IPS DF 19.7 (cell line): Measurements from ENCODE around the gene FRY.
A peak's percentile ranks its signal among the peaks of the same experiment; 100 is the strongest.
"Not testable (repeated sequence)": the region's sequence is repeated elsewhere in the genome, so short reads cannot be mapped to it uniquely, and the experiment has no call there.

ENCODE experiments used
- DNase-seq: peaks from one replicate; pipeline ENCODE4 v3.0.0-alpha.2; 2013; ENCODE audit warnings: low read depth, low spot score

The FRY gene

DNA sequence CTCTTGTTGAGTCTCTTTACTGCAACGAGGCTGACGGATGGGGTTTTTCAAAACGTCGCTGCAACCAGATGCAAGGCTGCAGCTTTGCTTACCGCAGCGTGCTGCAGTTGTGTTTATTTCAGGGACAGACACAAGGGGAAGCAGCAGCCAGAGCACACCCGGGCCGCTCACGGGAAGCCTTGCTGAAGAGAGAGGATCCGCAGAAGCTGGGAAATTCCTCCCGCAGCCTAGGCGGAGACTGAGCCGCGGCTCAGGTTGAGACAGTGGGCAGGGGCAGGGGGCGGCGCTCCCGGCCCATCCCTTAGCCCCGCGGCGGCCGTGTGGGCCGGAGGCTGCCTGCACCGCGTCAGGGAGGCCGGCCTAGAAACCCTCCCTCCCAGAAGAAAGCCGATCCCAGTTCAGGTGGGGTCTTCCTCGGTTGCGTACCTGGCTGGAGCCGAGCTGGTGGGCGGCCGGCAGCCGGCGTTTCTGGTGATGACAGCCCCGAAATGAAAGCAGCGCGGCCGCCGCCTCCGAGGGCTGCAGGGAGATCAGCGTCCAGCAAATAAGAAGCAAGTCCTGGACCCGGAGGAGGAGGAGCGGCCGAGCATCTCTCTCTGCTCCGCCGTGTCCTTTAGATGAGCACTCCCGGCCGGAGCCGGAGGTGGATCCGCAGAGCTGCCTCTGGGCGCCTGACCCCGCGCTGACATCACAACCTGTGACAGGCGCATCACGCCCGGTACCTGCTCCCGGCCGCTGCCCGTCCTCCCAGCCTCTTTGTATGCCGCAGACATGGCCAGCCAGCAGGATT is at the start of gene FRY:
Gene FRY, plus strand, starts transcription at position 750 of the 790 bp plus-strand sequence. Its CDS starts 22 bp downstream, at position 772.
- no peak for DNase-seq

DNA sequence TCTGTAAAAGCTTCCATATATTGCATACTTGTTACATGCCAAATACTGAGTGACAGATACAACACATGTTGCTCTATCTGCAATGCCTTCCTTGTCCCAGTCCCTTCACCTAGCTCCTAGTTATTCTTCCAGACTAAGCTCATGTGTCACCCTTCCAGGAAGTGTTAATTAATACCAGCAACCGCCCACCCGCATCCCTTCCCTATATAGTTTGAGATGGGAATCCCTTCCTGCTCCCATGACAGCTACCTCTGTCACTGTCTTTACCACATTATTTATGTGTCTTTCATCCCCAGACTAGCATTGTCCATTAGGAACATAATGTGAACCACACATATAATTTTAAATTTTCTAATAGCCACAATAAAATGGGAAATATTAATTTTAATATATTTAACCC is 49.5 kb upstream of the FRY start:
- DNase-seq = no peak

DNA sequence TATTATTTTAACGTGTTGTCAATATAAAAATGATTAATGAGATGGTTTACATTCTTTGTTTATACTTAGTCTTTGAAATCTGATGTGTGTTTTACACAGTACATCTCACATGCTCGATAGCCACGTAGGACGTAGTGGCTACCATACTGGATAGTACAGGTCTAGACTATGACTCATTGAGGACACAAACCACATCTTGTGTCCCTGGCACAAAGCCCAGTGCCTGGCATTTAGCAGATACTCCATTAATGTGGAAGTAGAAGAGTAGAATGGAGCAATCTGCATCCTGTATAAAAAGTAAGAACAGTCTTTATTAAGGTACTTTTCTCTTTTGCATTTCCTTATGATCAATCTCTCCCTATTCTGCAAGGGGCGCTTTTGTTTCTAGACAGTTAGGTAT is 49.0 kb upstream of the FRY start:
- no peak for DNase-seq

DNA sequence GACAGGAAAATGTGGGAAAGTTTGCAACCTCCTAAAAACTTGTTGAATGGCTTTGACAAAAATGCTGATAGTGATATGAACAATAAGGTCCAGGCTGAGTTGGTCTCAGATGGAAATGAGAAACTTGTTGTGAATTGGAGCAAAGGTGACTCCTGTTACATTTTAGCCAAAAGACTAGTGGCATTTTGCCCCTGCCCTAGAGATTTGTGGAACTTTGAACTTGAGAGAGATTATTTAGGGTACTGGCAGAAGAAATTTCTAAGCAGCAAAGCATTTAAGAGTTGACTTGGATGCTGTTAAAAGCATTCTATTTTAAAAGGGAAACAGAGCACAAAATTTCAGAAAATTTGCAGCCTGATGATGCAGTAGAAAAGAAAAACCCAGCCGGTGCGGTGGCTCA is 47.9 kb upstream of the FRY start:
- not testable (repeated sequence) for DNase-seq

DNA sequence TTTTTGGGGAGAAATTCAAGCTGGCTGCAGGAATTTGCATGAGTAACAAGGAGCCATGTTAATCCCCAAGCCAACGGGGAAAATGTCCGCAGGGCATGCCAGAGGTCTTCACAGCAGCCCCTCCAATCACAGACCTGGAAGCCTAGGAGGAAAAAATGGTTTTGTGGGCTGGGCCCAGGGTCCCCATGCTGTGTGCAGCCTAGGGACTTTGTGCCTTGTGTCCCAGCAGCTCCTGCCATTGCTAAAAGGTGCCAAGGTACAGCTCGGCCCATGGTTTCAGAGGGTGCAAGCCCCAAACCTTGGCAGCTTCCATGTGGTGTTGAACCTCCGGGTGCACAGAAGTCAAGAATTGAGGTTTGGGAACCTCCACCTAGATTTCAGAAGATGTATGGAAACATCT is 47.2 kb upstream of the FRY start:
- not testable (repeated sequence) for DNase-seq

DNA sequence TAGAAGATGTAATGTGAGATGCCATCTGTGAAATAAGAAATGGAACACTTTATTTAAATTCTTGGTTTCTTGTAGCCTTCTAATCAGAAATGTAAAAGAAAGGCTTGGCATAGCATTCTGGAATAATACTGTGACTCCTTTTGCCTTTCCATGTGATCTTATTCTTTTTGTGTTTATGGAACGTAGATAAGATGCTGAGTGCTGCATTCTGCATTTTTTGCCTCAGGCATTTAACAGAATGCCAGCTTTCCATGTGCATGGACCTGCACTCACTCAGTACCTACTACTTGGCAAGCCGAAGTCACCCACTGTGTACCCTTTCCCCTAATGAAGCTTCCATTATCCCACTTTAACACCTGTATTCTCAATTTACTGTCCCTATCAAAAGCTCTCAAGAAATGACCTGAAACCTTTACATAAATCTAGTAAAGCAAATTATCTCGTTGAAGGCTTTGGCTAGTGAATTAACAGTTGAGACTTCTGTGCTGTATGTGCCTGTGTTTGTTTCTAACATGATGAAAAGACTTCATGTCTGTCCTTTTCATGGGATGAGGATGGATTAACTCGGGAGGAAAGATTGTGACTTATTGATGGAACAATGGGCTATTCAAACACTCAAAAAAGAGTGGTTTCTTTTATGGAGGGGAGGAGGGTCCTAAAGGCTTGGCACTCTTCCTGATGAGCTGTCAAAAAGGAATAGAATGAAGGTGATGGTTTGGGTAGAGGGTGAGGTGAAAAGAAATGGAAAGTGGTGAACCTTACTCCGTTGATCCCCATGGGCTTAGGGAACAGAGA is 44.7 kb upstream of the FRY start:
- no peak for DNase-seq

DNA sequence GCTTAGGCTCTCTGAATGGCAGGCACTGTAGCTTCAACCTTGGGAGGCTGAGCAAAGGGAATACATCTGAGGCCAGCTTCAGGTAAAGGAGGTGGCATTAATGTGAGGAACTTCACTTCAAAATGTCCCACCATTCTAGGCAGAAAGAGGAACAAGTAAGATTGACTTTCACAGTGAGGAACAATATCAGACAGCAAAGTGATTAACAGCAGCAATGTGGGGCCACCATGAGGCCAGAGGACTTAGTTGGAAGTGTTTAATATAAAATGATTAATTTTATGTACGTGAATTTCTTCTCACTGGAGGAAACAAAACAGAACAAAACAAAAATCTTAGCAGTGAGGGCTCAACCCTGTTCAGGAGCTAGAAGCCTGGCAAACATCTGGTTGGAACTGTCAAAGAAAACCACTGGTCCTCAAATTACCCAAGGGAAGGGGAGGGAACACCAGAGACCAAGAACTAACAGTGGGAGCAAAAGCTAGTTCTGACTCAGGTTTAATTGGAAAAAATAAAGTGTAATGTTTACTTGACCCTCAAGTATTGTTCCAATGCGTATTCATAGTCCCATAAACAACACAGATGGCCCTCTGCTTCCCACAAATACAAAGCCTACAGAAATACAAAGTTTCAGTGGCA is 43.9 kb upstream of the FRY start:
- no peak for DNase-seq

DNA sequence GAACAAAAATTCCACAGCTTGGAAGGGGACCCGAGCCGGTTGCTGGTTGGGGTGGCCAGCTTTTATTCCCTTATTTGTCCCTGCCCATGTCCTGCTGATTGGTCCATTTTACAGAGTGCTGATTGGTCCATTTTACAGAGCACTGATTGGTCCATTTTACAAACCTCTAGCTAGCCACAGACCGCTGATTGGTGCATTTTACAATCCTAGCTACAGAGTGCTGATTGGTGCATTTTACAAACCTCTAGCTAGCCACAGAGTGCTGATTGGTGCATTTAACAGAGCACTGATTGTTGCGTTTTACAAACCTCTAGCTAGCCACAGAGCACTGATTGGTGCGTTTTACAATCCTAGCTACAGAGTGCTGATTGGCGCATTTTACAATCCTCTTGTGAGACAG is 37.2 kb upstream of the FRY start:
- DNase-seq = not testable (repeated sequence)

DNA sequence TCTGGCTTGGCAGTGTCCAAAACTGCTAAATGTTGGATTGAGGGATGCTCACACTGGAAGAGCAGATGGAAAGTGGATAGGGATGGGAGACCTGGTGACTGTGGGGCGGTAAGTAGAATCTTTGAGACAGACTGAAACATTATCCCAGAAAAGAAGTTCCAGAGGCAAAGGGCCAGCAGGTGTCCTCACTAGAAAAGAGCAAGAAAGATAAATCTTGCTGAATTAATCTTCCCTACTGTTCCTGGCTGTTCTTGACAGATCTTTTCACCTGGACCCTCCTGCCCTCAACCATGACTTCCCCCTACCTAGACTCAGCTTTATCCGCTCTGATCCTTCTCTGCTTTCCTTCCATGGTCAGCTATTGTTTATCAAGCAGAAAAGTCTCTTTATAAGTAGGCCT is 35.0 kb upstream of the FRY start:
- no peak for DNase-seq

DNA sequence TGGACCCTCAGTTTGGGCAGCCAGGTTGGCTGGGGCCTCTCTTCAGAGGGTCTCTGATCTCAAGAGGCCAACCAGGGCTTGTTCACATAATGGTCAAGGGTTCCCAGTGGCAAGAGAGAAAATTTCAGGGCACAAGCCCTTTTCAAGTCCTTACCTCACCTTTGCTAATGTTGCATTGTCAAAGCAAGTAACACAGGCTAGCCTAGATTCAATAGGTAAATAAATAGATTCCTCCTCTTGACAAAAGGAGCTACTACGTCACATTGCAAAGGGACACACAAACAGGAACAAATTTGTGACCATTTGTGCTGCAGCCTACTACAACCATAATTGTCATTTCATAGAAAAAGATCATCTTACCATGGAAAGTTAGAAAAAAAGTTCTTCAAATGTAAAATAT is 33.9 kb upstream of the FRY start:
- no peak for DNase-seq

DNA sequence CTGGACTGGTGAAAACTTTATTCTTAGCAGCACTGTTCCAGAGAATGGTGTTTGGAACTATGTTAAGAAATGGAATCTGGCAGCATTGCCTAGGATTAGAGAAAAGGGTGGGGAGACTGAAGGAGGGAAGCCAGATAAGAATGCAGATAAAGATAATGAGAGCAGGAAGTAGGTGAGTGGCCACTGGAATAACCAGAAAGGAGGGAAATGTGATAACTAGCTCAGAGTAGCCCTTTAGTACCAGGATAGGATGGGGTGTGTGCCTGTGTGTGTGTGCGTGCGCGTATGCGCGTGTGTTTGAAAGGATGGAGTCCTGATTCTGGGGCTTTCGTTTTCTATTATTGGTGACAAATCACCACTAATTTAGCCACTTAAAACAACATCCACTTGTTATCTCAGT is 33.4 kb upstream of the FRY start:
- DNase-seq = no peak

DNA sequence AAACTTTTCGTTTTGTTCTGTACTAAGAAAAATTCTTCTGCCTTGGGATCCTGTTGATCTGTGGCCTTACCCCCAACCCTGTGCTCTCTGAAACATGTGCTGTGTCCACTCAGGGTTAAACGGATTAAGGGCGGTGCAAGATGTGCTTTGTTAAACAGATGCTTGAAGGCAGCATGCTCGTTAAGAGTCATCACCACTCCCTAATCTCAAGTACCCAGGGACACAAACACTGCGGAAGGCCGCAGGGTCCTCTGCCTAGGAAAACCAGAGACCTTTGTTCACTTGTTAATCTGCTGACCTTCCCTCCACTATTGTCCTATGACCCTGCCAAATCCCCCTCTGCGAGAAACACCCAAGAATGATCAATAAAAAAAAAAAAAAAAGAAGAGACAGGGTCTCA is 30.8 kb upstream of the FRY start:
- not testable (repeated sequence) for DNase-seq

DNA sequence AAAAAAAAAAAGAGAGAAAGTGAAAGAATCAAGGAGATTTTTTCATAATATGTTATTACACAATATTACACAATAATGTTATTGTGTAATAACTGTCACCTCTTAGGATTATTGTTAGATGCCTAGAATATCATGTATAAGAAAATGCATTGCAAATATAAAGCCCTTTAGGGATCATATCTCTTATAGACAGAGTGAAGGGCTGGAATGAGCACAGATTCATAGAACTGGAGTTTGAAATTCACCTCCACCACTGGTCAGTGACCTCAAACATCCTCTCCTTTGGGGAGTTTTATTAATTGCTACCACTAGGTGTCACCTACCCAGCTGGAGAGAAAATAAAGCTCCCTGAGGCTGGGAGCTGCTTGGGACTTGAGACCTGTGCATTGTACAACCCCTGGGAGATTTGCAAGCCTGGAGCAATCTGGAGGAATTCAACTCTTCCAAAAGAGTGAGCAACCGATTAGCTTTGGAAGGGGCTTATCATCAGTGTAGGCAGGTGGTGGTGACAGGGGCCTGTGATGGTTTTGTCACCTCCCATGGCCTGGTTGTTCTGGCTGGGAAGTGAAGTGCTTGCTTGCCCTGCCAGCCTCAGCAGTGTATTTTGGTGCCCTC is 30.3 kb upstream of the FRY start:
- peak; percentile 25 for DNase-seq

DNA sequence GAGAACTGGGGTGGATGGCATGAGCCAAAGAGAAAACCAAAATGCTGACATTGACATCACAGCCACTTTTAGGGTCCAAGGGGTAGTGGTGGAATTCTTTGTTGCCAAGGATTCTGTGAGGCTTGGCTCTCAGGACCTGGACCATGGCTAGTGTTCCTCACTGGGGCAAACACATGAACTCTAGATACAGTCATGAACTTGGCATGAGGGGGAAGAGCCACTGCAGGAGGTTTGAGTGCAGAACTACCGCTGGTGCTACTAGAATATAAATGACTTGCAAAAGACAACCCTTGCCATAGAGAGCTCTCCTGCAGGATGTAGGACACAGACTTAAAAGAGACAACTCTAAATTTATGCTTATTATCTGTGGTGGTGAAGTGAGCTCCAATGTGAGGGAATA is 29.8 kb upstream of the FRY start:
- DNase-seq = no peak

DNA sequence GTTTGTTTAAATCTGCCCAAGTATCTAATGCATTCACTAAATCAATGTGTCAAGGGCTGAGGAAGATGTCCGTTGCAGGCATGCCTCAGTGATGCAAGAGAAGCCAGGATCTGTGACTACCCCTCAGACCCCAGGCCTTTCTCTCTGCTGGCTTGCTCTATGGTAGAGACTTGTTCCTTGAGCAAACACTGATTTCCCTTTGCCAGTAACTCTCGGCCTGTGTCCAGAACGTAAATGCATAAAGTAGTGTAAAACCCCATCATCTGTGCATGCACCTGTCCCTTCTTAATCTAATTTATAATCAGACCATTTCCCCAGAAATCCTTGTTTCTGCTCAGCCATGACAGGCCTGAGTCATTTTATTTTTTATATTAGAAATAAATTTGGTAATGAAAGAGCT is 28.7 kb upstream of the FRY start:
- no peak for DNase-seq

DNA sequence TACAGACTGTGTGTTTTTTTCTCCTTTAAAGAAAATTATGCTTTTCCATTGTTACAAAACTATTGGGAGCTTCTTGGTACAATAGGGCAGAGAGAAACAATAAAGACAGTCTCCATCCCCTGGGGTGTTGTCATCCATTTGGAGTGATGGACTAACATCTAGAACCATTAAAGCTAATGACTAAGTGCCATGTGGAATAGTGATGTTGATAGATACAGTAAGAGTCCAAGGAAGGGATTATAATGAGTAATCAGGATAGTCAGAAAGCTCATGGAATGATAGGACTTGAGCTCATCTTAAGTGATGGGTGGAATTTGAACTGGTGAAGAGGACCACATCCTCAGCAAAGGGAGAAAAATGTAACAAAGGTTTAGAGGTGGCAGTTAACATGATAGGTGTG is 24.1 kb upstream of the FRY start:
- no peak for DNase-seq

DNA sequence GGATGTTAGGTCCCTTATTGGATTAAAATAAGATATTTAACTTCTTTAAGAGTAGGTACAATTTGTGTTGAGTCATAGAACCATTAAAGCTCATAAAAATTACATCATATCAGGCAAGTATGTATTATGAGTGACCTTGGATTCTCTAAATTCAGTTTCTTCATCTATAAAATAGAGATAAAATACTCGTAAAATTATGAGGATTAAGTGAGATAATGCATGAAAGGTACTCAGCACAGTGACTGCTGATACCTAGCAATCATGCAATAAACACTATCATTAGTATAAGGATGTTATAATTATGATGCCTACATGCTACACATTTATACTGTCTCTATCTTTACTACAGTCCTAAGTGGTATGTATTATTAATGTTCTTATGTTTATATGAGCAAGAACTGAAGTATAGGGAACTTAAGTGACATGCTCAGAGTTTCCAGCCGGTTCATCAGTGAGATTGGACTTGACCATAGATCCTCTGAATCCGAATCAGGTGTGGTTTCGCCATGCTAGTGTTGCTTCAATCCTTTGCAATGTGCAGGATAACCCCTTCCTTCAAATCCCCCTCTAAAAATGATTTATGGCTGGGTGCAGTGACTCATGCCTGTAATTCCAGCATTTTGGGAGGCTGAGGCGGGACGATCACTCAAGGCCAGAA is 22.9 kb upstream of the FRY start:
- DNase-seq = no peak

DNA sequence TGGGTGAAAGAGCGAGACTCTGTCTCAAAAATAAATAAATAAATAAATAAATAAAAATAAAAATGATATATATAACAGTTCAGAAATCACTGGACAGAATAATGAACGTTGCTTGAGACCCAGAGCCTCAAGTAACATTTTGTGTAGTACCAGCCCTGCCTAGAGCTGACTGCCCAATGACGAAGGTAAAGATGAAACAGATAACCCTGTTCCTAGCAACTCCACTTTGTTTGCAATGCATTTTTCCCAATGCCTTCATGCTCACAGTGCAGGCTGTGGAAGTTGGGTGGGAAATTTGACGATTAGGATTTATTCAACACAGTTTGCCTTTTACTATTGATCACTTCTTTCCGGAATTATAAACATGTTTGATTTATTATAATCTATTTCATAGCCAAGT is 22.2 kb upstream of the FRY start:
- DNase-seq = no peak

DNA sequence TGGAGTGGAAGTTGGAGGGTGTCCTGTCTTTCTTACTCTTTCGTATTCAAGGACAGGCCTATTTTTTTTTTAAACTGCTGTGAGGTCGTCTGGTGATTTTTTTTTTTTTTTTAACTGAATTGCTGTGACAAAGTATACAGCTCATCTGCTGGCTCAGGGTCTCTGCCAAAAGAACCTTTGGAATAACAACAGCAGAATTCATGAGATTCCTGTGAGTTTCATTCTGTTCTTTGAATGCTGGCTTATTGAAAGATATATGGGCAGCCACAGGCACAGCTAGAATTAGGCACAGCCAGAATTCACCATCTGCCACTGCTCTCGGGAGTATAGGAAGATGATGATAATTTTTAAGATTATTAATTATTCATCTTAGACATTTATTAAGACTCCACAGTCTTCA is 21.4 kb upstream of the FRY start:
- no peak for DNase-seq

DNA sequence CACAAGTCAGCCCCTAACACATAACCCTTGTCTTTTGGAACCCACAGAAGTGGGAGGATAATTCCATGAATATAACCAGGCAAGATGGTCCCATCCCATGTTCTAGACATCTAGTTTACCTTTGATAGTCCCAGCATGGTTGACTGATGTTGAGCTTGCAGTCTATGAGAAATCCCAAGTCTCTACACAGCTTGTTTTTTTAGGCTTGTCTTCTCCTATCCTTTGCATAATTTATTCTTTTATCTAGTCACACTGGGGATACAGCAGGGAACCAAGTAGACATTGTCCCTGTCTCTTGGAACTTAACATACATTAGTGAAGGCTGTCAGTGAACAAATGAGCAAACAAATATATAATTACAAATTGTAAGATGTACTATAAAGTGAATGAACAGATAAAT is 19.6 kb upstream of the FRY start:
- DNase-seq = no peak

DNA sequence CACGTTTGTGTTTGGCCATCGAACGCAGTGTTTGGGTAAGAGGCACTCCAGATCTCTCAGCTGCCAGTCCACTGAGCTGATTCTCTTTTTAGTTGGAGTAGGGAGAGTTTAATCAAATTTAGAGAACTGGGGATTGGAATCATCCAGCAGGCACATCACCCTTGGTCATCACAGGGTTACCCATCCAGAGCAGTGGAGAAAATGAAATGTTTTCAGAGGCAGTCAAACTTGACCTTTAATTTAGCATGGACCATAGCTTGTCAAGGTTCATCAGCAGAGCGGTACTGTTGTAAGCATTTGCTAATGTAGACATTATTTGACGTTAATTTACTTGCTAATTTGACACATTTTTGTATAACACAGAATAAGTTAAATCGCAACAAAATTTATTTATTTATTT is 18.4 kb upstream of the FRY start:
- no peak for DNase-seq

DNA sequence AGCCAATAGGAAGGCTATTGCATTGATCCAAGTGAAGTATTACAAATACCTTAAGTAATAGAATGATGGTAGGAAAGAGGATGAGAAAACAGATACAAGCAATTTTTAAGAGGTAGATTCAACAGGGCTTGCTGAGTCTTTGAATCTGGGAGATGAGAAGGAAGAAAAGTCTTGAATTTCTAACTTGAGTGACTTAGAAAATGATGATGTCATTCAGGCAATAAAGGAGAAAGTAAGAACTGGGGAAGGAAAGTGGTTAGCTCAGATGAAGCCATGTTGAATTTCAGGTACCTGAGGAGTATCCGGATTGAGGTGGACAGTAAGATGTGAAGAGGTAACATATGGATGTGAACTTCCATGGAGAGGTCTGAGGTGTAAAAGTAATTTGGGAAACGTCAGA is 15.5 kb upstream of the FRY start:
- no peak for DNase-seq
